GM12801 (cell line): Measurements from ENCODE around the gene PLXNA2.

Experiments
- TF ChIP-seq, protein P1 (sequence below): IDR thresholded peaks from one replicate; pipeline ENCODE4 v1.5.1; 2011; ENCODE audit warnings: control low read depth; ENCODE audit not compliant: insufficient read length; ENCODE audit errors: extremely low read depth

The PLXNA2 gene

DNA sequence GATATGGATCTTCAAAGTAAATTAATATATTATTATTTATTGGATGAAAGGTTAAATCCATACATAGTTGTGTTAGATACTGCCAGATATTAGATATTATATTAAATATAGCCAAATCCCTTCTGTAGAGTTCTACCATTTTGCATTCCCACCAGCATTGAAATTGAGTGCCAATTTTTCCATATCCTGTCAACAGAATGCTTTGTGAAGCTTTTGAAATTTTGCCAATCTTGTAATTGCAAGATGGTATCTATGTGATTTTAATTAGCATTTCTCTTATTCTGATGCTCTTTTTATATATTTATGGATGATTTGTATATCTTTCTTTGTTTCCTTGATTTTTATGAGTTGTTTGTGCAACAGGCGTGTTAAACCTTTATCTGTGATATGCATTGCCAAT lies 266.3 kb downstream of the PLXNA2 start:
- TF ChIP-seq, protein P1, sequence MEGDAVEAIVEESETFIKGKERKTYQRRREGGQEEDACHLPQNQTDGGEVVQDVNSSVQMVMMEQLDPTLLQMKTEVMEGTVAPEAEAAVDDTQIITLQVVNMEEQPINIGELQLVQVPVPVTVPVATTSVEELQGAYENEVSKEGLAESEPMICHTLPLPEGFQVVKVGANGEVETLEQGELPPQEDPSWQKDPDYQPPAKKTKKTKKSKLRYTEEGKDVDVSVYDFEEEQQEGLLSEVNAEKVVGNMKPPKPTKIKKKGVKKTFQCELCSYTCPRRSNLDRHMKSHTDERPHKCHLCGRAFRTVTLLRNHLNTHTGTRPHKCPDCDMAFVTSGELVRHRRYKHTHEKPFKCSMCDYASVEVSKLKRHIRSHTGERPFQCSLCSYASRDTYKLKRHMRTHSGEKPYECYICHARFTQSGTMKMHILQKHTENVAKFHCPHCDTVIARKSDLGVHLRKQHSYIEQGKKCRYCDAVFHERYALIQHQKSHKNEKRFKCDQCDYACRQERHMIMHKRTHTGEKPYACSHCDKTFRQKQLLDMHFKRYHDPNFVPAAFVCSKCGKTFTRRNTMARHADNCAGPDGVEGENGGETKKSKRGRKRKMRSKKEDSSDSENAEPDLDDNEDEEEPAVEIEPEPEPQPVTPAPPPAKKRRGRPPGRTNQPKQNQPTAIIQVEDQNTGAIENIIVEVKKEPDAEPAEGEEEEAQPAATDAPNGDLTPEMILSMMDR, result no peak

DNA sequence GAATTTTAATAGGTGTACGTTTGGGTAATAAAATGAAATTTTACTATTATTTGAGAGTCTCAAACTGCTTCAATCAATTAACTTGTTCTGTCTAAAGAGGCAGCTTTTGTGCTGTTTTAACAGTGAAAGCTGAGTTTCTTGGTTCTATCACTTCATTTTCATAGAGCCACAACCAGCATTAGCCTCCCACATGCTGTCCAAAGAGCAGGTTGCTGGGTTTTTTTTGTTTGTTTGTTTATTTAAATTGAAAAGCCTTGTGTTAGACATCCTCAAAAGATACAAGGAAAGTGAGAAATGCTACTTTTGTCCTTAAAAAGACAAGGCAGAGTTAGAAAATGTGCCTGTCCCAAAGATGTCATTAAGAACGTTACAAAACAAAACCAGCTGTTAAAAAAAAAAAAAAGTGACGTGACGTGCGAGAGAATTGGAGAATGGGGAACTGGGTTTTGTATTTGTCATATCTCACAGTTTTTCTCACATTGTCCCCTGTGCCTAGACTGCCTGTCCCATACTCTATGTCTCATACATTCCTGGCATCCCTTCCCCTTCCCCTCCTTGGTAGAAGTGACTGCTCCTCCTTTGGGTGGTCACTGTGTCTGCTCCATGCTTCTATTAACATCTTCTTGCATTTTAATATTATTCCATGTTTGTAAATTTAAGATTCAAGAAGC lies 270.2 kb downstream of the PLXNA2 start:
- TF ChIP-seq, protein P1, result no peak

DNA sequence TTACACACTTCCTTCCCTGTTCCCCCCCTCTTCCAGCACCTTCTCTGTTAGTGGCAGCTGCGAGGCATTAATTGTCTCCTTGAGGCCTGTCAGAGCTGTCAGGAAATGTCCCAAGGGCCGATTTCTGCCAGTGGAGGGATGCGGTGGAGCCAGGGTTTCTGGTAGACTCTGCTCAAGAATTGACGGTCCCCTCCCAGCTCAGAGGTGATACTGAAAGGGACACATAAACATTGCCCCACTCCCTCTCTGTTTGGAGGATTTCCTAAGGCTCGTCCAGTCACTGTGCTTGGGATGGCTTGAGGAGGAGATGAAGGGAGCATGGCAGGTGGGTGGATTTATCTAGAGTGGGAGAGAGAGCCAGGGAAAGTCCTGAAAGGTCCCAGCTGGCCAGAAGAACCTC lies 271.8 kb downstream of the PLXNA2 start:
- TF ChIP-seq, protein P1, result no peak
